Measurements from ENCODE around the gene ERICH3.

Gene ERICH3

GRCh38 chr1:74673351-74674111, at the start of gene ERICH3:
TSS of gene ERICH3 (minus strand) at chr1:74673792. CDS start at chr1:74673519, 273 bp downstream.
- no peak for DNase-seq

GRCh38 chr1:74717626-74718025, 44.0 kb upstream of the ERICH3 start:
- DNase-seq = no peak

GRCh38 chr1:74716822-74717221, 43.2 kb upstream of the ERICH3 start:
- DNase-seq = no peak

- DNase-seq = no peak
Measured at GRCh38 chr1:74715806-74716205, 42.2 kb upstream of the ERICH3 start.

- DNase-seq = no peak
Measured at GRCh38 chr1:74715236-74715502, 41.6 kb upstream of the ERICH3 start.

- DNase-seq = no peak
Measured at GRCh38 chr1:74714429-74715235, 41.0 kb upstream of the ERICH3 start.

- no peak for DNase-seq
Measured at GRCh38 chr1:74713849-74714248, 40.3 kb upstream of the ERICH3 start.

- no peak for DNase-seq
Measured at GRCh38 chr1:74712881-74713280, 39.3 kb upstream of the ERICH3 start.

GRCh38 chr1:74703386-74704182, 30.0 kb upstream of the ERICH3 start:
- DNase-seq = no peak

- DNase-seq = no peak
Measured at GRCh38 chr1:74699331-74699730, 25.7 kb upstream of the ERICH3 start.

- no peak for DNase-seq
Measured at GRCh38 chr1:74697832-74698231, 24.2 kb upstream of the ERICH3 start.

GRCh38 chr1:74693473-74693872, 19.9 kb upstream of the ERICH3 start:
- DNase-seq = no peak

GRCh38 chr1:74690909-74691308, 17.3 kb upstream of the ERICH3 start:
- DNase-seq = no peak

GRCh38 chr1:74690364-74690696, 16.7 kb upstream of the ERICH3 start:
- no peak for DNase-seq

GRCh38 chr1:74689621-74690363, 16.2 kb upstream of the ERICH3 start:
- DNase-seq = no peak

- no peak for DNase-seq
Measured at GRCh38 chr1:74686928-74687327, 13.3 kb upstream of the ERICH3 start.

GRCh38 chr1:74684301-74684700, 10.7 kb upstream of the ERICH3 start:
- DNase-seq = no peak

GRCh38 chr1:74683656-74684055, 10.1 kb upstream of the ERICH3 start:
- no peak for DNase-seq

- DNase-seq = no peak
Measured at GRCh38 chr1:74681851-74682250, 8.3 kb upstream of the ERICH3 start.

GRCh38 chr1:74681449-74681848, 7.9 kb upstream of the ERICH3 start:
- no peak for DNase-seq

- DNase-seq = no peak
Measured at GRCh38 chr1:74681001-74681400, 7.4 kb upstream of the ERICH3 start.

GRCh38 chr1:74679811-74680210, 6.2 kb upstream of the ERICH3 start:
- no peak for DNase-seq

- no peak for DNase-seq
Measured at GRCh38 chr1:74677926-74678325, 4.3 kb upstream of the ERICH3 start.

All from CD4-positive, alpha-beta T cell treated with Interleukin-15 for 1 hour (primary cell).